ENCODE measurements around the gene SETD6. TPM values are rescaled to one million over a fixed set of nuclear protein-coding genes. Genes with fewer than 3 reads are reported as not detected.

Gene SETD6
- total and polyA plus RNA-seq, 2 of the 13 experiments (the other 11 are each of a cell fraction or from before 2014, with no cell fraction given): 24.0 to 25.7 TPM

DNA sequence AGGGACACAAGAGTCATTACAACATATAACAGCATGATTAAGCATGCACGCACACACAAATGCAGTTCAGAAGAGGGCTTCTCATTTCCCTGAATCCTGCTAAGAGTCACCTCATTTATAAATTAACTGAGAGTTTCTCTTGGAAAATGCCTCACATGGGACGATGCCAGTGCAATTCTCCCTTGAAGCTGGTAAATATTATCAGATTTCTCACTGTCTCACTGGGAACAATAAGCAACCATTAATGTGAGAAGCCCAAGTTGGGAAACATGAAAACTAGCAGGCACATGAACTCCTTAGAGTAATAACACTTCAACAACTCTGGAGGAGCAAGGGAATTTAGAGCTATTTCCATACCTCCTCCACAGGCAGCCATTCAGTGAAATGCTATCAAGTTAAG lies 26.4 kb downstream of the SETD6 start:
- Histone ChIP-seq H3K9ac (ENCODE audit: insufficient read depth, low read depth, low read length) (no peak overlapping the region), H3K9me3 (ENCODE audit: low read length) (no peaks in the 10 kb centered on the region), H3K36me3 (replicated peaks in 1 of 2; ENCODE audit: control insufficient read depth in 1 of 2, insufficient read depth in 2 of 2, low read length in 2 of 2) (peaks cover 42 to 96% of the 10 kb centered on the region in 2 experiments), H2AFZ (ENCODE audit: low read length) (no peak overlapping the region), H3K4me3 (replicated peaks in 1 of 3; ENCODE audit: insufficient read depth in 1 of 3, low read depth in 2 of 3, low read length in 3 of 3) (no peak overlapping the region), H3K4me1 (ENCODE audit: insufficient read depth, low read length) (no peaks in the 10 kb centered on the region), H3K79me2 (ENCODE audit: insufficient read depth, low read length) (no peaks in the 10 kb centered on the region), H3K4me2 (ENCODE audit: low read depth, low read length) (no peak overlapping the region), H3K27me3 (ENCODE audit: control insufficient read depth in 1 of 2, insufficient read depth in 2 of 2, low read length in 2 of 2) (no peaks in the 10 kb centered on the region), H3K27ac (ENCODE audit: extremely low read length, insufficient read depth, low read length) (no peak overlapping the region), H4K20me1 (ENCODE audit: insufficient read depth, low read length) (0 out of 2 replicates have a peak, but pooled peaks cover 3% of the 10 kb centered on the region)
- no peak for TF ChIP-seq HNRNPH1 (optimal IDR thresholded peaks at IDR 0.05; ENCODE audit: low read depth, low read length)
- no peak for TF ChIP-seq ZNF432 (CRISPR knock-in tag; IDR thresholded peaks at IDR 0.05; ENCODE audit: borderline replicate concordance)
- no peak for TF ChIP-seq KLF16 (CRISPR knock-in tag; IDR thresholded peaks at IDR 0.05)
- TF ChIP-seq ZBTB26 (CRISPR knock-in tag; IDR thresholded peaks at IDR 0.05; ENCODE audit: borderline replicate concordance): no peak
- TF ChIP-seq DR1 (CRISPR knock-in tag; IDR thresholded peaks at IDR 0.05): no peak
- TF ChIP-seq TBP (CRISPR knock-in tag; IDR thresholded peaks at IDR 0.05): no peak
- TF ChIP-seq DNMT1 (CRISPR knock-in tag; IDR thresholded peaks at IDR 0.05): no peak
- no peak for TF ChIP-seq SYNCRIP (IDR thresholded peaks at IDR 0.05; ENCODE audit: insufficient read depth, low read depth, low read length)
- no peak for TF ChIP-seq FIP1L1 (IDR thresholded peaks at IDR 0.05; ENCODE audit: borderline replicate concordance, insufficient read depth, low read depth, low read length)
- TF ChIP-seq, protein P1, sequence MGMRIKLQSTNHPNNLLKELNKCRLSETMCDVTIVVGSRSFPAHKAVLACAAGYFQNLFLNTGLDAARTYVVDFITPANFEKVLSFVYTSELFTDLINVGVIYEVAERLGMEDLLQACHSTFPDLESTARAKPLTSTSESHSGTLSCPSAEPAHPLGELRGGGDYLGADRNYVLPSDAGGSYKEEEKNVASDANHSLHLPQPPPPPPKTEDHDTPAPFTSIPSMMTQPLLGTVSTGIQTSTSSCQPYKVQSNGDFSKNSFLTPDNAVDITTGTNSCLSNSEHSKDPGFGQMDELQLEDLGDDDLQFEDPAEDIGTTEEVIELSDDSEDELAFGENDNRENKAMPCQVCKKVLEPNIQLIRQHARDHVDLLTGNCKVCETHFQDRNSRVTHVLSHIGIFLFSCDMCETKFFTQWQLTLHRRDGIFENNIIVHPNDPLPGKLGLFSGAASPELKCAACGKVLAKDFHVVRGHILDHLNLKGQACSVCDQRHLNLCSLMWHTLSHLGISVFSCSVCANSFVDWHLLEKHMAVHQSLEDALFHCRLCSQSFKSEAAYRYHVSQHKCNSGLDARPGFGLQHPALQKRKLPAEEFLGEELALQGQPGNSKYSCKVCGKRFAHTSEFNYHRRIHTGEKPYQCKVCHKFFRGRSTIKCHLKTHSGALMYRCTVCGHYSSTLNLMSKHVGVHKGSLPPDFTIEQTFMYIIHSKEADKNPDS (CRISPR knock-in tag; IDR thresholded peaks at IDR 0.05): no peak
- no peak for TF ChIP-seq MED8 (CRISPR knock-in tag; IDR thresholded peaks at IDR 0.05; ENCODE audit: insufficient replicate concordance)
- TF ChIP-seq ZNF577 (CRISPR knock-in tag; IDR thresholded peaks at IDR 0.05; ENCODE audit: borderline replicate concordance, low read depth): no peak
- TF ChIP-seq TP53 (CRISPR knock-in tag; conservative IDR thresholded peaks at IDR 0.05): no peak
- no peak for TF ChIP-seq RERE (CRISPR knock-in tag; IDR thresholded peaks at IDR 0.05; ENCODE audit: low read depth)
- TF ChIP-seq SMC3 (IDR thresholded peaks at IDR 0.05; ENCODE audit: low read length): no peak
- TF ChIP-seq PHF5A (CRISPR knock-in tag; IDR thresholded peaks at IDR 0.05; ENCODE audit: low read depth, unreplicated experiment): no peak
- BruUV-seq (replicated peaks): no TSS peak
- DNase-seq (ENCODE audit: low spot score) (no peak), ATAC-seq (no peak), FAIRE-seq (no peak)
- intact Hi-C loops (cut with micrococcal nuclease; ENCODE audit: unreplicated experiment): no loop called here
- CTCF ChIA-PET (ENCODE audit: low intra/inter-chr PET ratio, low total read pairs): no interaction called here
- 97% methylated on average over 2 of the region's 2 CpGs for WGBS (ENCODE audit: low lambda C conversion rate)
- in situ Hi-C loops (cut with HindIII; ENCODE audit: extremely low pct_ligation_motif_present, low pct_unique_long_range_greater_than_20kb): no loop called here
- POLR2A ChIA-PET: no interaction called here

All from HepG2 (cell line).